Measurements from ENCODE around the gene PPP1R12B. TPM values are rescaled to one million over a fixed set of nuclear protein-coding genes. Genes with fewer than 3 reads are reported as not detected.
"Not testable (repeated sequence)": the region's sequence is repeated elsewhere in the genome, so short reads cannot be mapped to it uniquely, and the experiment has no call there.

The PPP1R12B gene
- total and polyA plus RNA-seq, 12 donors = 16.5 to 969 (median 604) TPM

- TF ChIP-seq, protein P1, sequence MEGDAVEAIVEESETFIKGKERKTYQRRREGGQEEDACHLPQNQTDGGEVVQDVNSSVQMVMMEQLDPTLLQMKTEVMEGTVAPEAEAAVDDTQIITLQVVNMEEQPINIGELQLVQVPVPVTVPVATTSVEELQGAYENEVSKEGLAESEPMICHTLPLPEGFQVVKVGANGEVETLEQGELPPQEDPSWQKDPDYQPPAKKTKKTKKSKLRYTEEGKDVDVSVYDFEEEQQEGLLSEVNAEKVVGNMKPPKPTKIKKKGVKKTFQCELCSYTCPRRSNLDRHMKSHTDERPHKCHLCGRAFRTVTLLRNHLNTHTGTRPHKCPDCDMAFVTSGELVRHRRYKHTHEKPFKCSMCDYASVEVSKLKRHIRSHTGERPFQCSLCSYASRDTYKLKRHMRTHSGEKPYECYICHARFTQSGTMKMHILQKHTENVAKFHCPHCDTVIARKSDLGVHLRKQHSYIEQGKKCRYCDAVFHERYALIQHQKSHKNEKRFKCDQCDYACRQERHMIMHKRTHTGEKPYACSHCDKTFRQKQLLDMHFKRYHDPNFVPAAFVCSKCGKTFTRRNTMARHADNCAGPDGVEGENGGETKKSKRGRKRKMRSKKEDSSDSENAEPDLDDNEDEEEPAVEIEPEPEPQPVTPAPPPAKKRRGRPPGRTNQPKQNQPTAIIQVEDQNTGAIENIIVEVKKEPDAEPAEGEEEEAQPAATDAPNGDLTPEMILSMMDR (IDR thresholded peaks at IDR 0.05) = no peak
- Histone ChIP-seq H3K9me3 (no peaks in the 10 kb centered on the region), H3K27me3 (peaks cover 0 to 75% (median 0%) of the 10 kb centered on the region in 7 donors), H3K4me3 (no peak overlapping the region), H3K4me1 (peaks cover 2 to 44% (median 29%) of the 10 kb centered on the region in 9 donors), H3K27ac (no peak overlapping the region), H3K36me3 (no peaks in the 10 kb centered on the region)
- ATAC-seq = peak in 1 of 8 donors; percentile 2
- intact Hi-C loops (cut with DNase I) = loop anchor here in 3 of 10 donors (5.0 to 10.0 kb wide), 4 partner anchors 37 to 279 kb away; partner anchors contain the start of genes PPP1R12B (in 1 of the 3) and UBE2T (in 1 of the 3)
- WGBS, 2 donors = 88% methylated on average over 7 of the region's 7 CpGs
- no peak for DNase-seq
Measured at GRCh38 chr1:202624088-202624780, 275.7 kb downstream of the PPP1R12B start.

GRCh38 chr1:202624781-202625108 lies 276.2 kb downstream of the PPP1R12B start:
- ATAC-seq (peak in 1 of 8 donors; percentile 12), DNase-seq (no peak)
- Histone ChIP-seq H3K27ac (no peak overlapping the region), H3K9me3 (no peaks in the 10 kb centered on the region), H3K4me3 (no peak overlapping the region), H3K27me3 (peaks cover 0 to 70% (median 0%) of the 10 kb centered on the region in 7 donors), H3K36me3 (no peaks in the 10 kb centered on the region), H3K4me1 (peaks cover 2 to 39% (median 29%) of the 10 kb centered on the region in 9 donors)
- TF ChIP-seq, protein P1 (IDR thresholded peaks at IDR 0.05) = no peak
- 61 to 69% methylated on average over 1 of the region's 1 CpG for WGBS, 2 donors
- intact Hi-C loops (cut with DNase I) = loop anchor here in 3 of 10 donors (5.0 to 10.0 kb wide), 5 partner anchors 37 to 282 kb away; partner anchors contain the start of genes UBE2T (in 2 of the 3) and PPP1R12B (in 1 of the 3)

GRCh38 chr1:202625416-202626360 lies 277.2 kb downstream of the PPP1R12B start:
- Histone ChIP-seq H3K27me3 (peaks cover 0 to 70% (median 2%) of the 10 kb centered on the region in 7 donors), H3K4me1 (peaks cover 2 to 38% (median 29%) of the 10 kb centered on the region in 9 donors), H3K36me3 (no peaks in the 10 kb centered on the region), H3K9me3 (no peaks in the 10 kb centered on the region), H3K27ac (peak overlapping the region in 1 of 10 donors; percentile 30), H3K4me3 (no peak overlapping the region)
- peak; percentile 63 to 79 for DNase-seq
- ATAC-seq = peak; percentile 71 to 87 (median 80)
- 31 to 32% methylated on average over 25 to 28 of the region's 28 CpGs for WGBS, 2 donors
- TF ChIP-seq, protein P1 (IDR thresholded peaks at IDR 0.05) = peak; percentile 53 to 83 (median 72)
- intact Hi-C loops (cut with DNase I) = loop anchor here in 2 of 10 donors (5.0 to 10.0 kb wide), 4 partner anchors 131 to 283 kb away; partner anchors contain the start of genes UBE2T (in 2 of the 2) and PPP1R12B (in 1 of the 2)

DNA sequence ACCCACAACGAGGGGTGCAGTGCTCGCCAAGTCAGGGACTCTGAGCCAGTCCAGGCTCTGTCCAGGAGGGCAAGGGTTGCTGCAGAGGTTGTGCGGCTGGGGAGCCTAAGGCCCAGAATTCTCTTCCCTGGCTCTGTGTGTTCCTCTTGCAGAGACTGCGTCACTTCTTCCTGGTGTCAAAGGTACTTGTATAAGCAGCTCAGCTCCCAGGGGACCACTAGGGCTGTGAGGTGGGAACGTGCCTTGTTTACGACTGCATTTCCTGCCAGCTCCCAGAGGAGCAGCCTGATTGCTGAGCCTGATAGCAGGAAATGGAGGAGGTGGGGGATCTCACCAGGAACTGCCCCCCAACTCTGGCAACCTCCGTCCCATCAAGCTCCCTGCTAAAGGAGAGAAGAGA lies 278.5 kb downstream of the PPP1R12B start:
- WGBS, 2 donors = 37% methylated on average over 7 of the region's 7 CpGs

More for the DNA sequence above, 278.5 kb downstream of the PPP1R12B start:
- intact Hi-C loops (cut with DNase I) = loop anchor here in 2 of 10 donors (5.0 to 10.0 kb wide), 4 partner anchors 132 to 285 kb away; partner anchors contain the start of genes UBE2T (in 2 of the 2) and PPP1R12B (in 1 of the 2)
- not testable (repeated sequence) for H3K4me3 ChIP-seq, H3K36me3 ChIP-seq, H3K9me3 ChIP-seq
- DNase-seq (peak; percentile 25 to 61), ATAC-seq (peak in 7 of 8 donors; percentile 1 to 66 (median 50))
- H3K27me3 ChIP-seq = peaks cover 0 to 70% (median 13%) of the 10 kb centered on the region in 7 donors
- H3K27ac ChIP-seq = peak overlapping the region in 3 of 10 donors; percentile 15 to 34 (median 30)
- H3K4me1 ChIP-seq = peaks cover 2 to 40% (median 29%) of the 10 kb centered on the region in 9 donors
